ENCODE results near the gene TMEM87A.

GRCh38 chr15:42163291-42163690 is 109.9 kb downstream of the TMEM87A start:
- TF ChIP-seq CTCF (IDR thresholded peaks at IDR 0.05) (no peak), POLR2A (IDR thresholded peaks at IDR 0.05) (no peak)

All from adrenal gland (tissue), 5 donors.